Measurements from ENCODE around the gene SATB2. TPM values are rescaled to one million over a fixed set of nuclear protein-coding genes. Genes with fewer than 3 reads are reported as not detected.
A peak's percentile ranks its signal among the peaks of the same experiment; 100 is the strongest.

Gene SATB2
- total RNA-seq, 2 experiments from 2014 or later, result 0.14 TPM; not detected in 1

GRCh38 chr2:199228887-199229819, 228.6 kb downstream of the SATB2 start:
- Mint-ChIP-seq H3K9me3 (peaks cover 8% of the 10 kb centered on the region), H3K4me3 (no peak overlapping the region), H3K27me3 (no peaks in the 10 kb centered on the region), H3K27ac (no peak overlapping the region), H3K4me1 (ENCODE audit: low read depth) (no peaks in the 10 kb centered on the region), H3K36me3 (ENCODE audit: low read depth) (no peaks in the 10 kb centered on the region)
- ChIA-PET POLR2A (no interaction called here), CTCF (no interaction called here)
- DNase-seq (peak; percentile 52), ATAC-seq (peak; percentile 92)
- intact Hi-C loops (cut with micrococcal nuclease), result no loop called here
- no peak for TF ChIP-seq CTCF (IDR thresholded peaks at IDR 0.05)

- no peak overlapping the region for H3K27ac Mint-ChIP-seq
- H3K4me3 Mint-ChIP-seq, result no peak overlapping the region
- H3K27me3 Mint-ChIP-seq, result no peaks in the 10 kb centered on the region
- ATAC-seq (no peak), DNase-seq (no peak)
- no peak for TF ChIP-seq CTCF (IDR thresholded peaks at IDR 0.05)
- ChIA-PET POLR2A (no interaction called here), CTCF (no interaction called here)
- peaks cover 1% of the 10 kb centered on the region for H3K9me3 Mint-ChIP-seq
- intact Hi-C loops (cut with micrococcal nuclease), result no loop called here
- H3K4me1 Mint-ChIP-seq (ENCODE audit: low read depth), result no peaks in the 10 kb centered on the region
- H3K36me3 Mint-ChIP-seq (ENCODE audit: low read depth), result no peaks in the 10 kb centered on the region
Observed at GRCh38 chr2:199223791-199224190, 233.9 kb downstream of the SATB2 start.

- Mint-ChIP-seq H3K4me3 (no peak overlapping the region), H3K36me3 (ENCODE audit: low read depth) (no peaks in the 10 kb centered on the region), H3K9me3 (peaks cover 1% of the 10 kb centered on the region), H3K27ac (no peak overlapping the region), H3K27me3 (no peaks in the 10 kb centered on the region), H3K4me1 (ENCODE audit: low read depth) (no peaks in the 10 kb centered on the region)
- ChIA-PET POLR2A (no interaction called here), CTCF (no interaction called here)
- TF ChIP-seq CTCF (IDR thresholded peaks at IDR 0.05), result no peak
- intact Hi-C loops (cut with micrococcal nuclease), result no loop called here
- DNase-seq, result no peak
- no peak for ATAC-seq
Observed at GRCh38 chr2:199220920-199221319, 236.8 kb downstream of the SATB2 start.

- H3K27ac Mint-ChIP-seq, result no peak overlapping the region
- no peak for DNase-seq
- no peak for ATAC-seq
- no peaks in the 10 kb centered on the region for H3K36me3 Mint-ChIP-seq (ENCODE audit: low read depth)
- CTCF ChIA-PET, result no interaction called here
- peaks cover 3% of the 10 kb centered on the region for H3K9me3 Mint-ChIP-seq
- no peak overlapping the region for H3K4me3 Mint-ChIP-seq
- H3K27me3 Mint-ChIP-seq, result no peaks in the 10 kb centered on the region
- TF ChIP-seq CTCF (IDR thresholded peaks at IDR 0.05), result no peak
- POLR2A ChIA-PET, result no interaction called here
- intact Hi-C loops (cut with micrococcal nuclease), result no loop called here
- H3K4me1 Mint-ChIP-seq (ENCODE audit: low read depth), result no peaks in the 10 kb centered on the region
Observed at GRCh38 chr2:199219551-199219950, 238.2 kb downstream of the SATB2 start.

Measured in activated CD8-positive, alpha-beta T cell treated with anti-CD3 and anti-CD28 coated beads for 36 hours (primary cell).